SU-DHL-6 (cell line): ENCODE measurements around the gene PCDHA8.

Source experiments
- H2AFZ ChIP-seq: fragments of 200-600 bp; sonication (generic); 2 replicates; pipeline ENCODE4 v1.6.1; 2014; ENCODE audit warnings: low read depth, mild to moderate bottlenecking, moderate library complexity, mixed read lengths, antibody characterized with exemption, low read length; ENCODE audit not compliant: severe bottlenecking
- H3F3A ChIP-seq: fragments of 200-600 bp; shearing (Covaris generic); 2 replicates; pipeline ENCODE4 v1.6.0; 2016; ENCODE audit warnings: antibody characterized with exemption, mild to moderate bottlenecking; ENCODE audit not compliant: insufficient read depth
- H3K27ac ChIP-seq: fragments of 200-600 bp; sonication (generic); 2 replicates; pipeline ENCODE4 v1.5.1; 2016; ENCODE audit warnings: low read depth, mild to moderate bottlenecking, low read length, moderate library complexity, mixed read lengths
- H3K27me3 ChIP-seq: fragments of 200-600 bp; sonication (generic), shearing (Covaris generic); 2 replicates; pipeline ENCODE4 v1.6.0; 2014; ENCODE audit warnings: mild to moderate bottlenecking, low read length
- H3K36me3 ChIP-seq: fragments of 200-600 bp; sonication (generic); 2 replicates; pipeline ENCODE4 v1.6.1; 2014; ENCODE audit warnings: mild to moderate bottlenecking, low read length, mixed read lengths
- H3K4me2 ChIP-seq: fragments of 300-600, 200-600 bp; shearing (Covaris generic), sonication (generic); 2 replicates; pipeline ENCODE4 v1.6.0; 2014; ENCODE audit warnings: low read length, low read depth, mild to moderate bottlenecking; ENCODE audit not compliant: poor library complexity, severe bottlenecking
- H3K4me3 ChIP-seq: fragments of 200-600 bp; sonication (generic); 2 replicates; pipeline ENCODE4 v1.5.1; 2014; ENCODE audit warnings: antibody characterized with exemption, low read length, mild to moderate bottlenecking, mixed read lengths; ENCODE audit not compliant: insufficient read depth, poor library complexity, severe bottlenecking
- H3K79me2 ChIP-seq: fragments of 200-600 bp; sonication (generic); 2 replicates; pipeline ENCODE4 v1.6.1; 2014; ENCODE audit warnings: mild to moderate bottlenecking, low read length, moderate library complexity; ENCODE audit not compliant: insufficient read depth
- H3K9ac ChIP-seq: fragments of 200-600 bp; sonication (generic); 2 replicates; pipeline ENCODE4 v1.7.0; 2014; ENCODE audit warnings: mild to moderate bottlenecking, low read length
- H3K9me2 ChIP-seq: fragments of 200-600 bp; sonication (generic); replicated peaks from 2 replicates; pipeline ENCODE4 v1.6.1; 2014; ENCODE audit warnings: low read length; ENCODE audit not compliant: insufficient read depth
- H3K9me3 ChIP-seq: fragments of 200-600 bp; sonication (generic); 2 replicates; pipeline ENCODE4 v1.6.1; 2014; ENCODE audit warnings: low read length, mixed read lengths; ENCODE audit not compliant: insufficient read depth
- H4K20me1 ChIP-seq: fragments of 200-600 bp; sonication (generic); 2 replicates; pipeline ENCODE4 v1.6.1; 2014; ENCODE audit warnings: low read depth, mild to moderate bottlenecking, antibody characterized with exemption, low read length, moderate library complexity, mixed read lengths
- EZH2phosphoT487 ChIP-seq: fragments of 200-600 bp; sonication (generic), shearing (Covaris generic); conservative IDR thresholded peaks from 2 replicates; pipeline ENCODE4 v1.6.1; 2018; ENCODE audit warnings: mild to moderate bottlenecking, antibody characterized with exemption, low read length, moderate library complexity, mixed read lengths
- TF ChIP-seq, protein P1 (sequence below): fragments of 200-600 bp; sonication (generic); IDR thresholded peaks from one replicate; pipeline ENCODE4 v1.5.1; 2017; ENCODE audit warnings: antibody characterized with exemption, mild to moderate bottlenecking, low read length, moderate library complexity; ENCODE audit not compliant: insufficient read depth, poor library complexity, severe bottlenecking

The PCDHA8 gene

DNA sequence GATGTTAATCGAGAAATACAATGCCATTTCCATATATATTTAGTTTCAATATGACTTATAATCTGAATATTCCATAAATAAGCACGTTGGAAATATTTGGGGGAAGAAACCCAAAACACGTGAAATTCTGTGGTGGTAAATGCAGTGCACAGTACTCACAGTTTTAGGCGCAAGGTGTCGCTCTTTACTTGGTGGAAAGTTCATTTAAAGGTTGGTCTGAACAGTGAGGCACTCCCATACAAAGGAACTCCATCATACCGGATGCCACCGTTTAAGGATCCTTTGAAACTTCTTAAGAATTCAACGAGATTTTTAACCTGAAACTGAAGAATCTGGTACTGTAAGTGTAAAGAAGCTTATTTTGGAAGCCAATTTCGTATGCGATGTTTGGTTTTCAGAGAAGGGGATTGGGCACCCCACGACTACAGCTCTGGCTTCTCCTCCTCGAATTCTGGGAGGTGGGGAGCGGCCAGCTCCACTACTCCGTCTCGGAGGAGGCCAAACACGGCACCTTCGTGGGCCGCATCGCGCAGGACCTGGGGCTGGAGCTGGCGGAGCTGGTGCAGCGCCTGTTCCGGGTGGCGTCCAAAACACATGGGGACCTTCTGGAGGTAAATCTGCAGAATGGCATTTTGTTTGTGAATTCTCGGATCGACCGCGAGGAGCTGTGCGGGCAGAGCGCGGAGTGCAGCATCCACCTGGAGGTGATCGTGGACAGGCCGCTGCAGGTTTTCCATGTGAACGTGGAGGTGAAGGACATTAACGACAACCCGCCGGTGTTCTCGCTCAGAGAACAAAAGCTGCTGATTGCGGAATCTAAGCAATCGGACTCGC, 28.0 kb downstream of the PCDHA8 start, which contains the start of gene PCDHA11:
PCDHA11 (plus strand) TSS at position 237 of the 834 bp plus-strand sequence; CDS start at position 384, 147 bp downstream.
- no peak within 1 kb of the TSS for H3K4me3 ChIP-seq
- no peaks in the 10 kb centered on the region for H3K79me2 ChIP-seq
- no peaks in the 10 kb centered on the region for H4K20me1 ChIP-seq
- no peak within 1 kb of the TSS for H3K9ac ChIP-seq
- H3K27ac ChIP-seq = no peak within 1 kb of the TSS
- no peaks in the 10 kb centered on the region for H3K9me2 ChIP-seq
- no peak for TF ChIP-seq EZH2phosphoT487
- TF ChIP-seq, protein P1, sequence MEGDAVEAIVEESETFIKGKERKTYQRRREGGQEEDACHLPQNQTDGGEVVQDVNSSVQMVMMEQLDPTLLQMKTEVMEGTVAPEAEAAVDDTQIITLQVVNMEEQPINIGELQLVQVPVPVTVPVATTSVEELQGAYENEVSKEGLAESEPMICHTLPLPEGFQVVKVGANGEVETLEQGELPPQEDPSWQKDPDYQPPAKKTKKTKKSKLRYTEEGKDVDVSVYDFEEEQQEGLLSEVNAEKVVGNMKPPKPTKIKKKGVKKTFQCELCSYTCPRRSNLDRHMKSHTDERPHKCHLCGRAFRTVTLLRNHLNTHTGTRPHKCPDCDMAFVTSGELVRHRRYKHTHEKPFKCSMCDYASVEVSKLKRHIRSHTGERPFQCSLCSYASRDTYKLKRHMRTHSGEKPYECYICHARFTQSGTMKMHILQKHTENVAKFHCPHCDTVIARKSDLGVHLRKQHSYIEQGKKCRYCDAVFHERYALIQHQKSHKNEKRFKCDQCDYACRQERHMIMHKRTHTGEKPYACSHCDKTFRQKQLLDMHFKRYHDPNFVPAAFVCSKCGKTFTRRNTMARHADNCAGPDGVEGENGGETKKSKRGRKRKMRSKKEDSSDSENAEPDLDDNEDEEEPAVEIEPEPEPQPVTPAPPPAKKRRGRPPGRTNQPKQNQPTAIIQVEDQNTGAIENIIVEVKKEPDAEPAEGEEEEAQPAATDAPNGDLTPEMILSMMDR = no peak
- no peak within 1 kb of the TSS for H3K4me2 ChIP-seq
- H2AFZ ChIP-seq = no peak within 1 kb of the TSS
- no peaks in the 10 kb centered on the region for H3K9me3 ChIP-seq
- no peaks in the 10 kb centered on the region for H3K27me3 ChIP-seq
- no peaks in the 10 kb centered on the region for H3K36me3 ChIP-seq
- H3F3A ChIP-seq = no peaks in the 10 kb centered on the region

DNA sequence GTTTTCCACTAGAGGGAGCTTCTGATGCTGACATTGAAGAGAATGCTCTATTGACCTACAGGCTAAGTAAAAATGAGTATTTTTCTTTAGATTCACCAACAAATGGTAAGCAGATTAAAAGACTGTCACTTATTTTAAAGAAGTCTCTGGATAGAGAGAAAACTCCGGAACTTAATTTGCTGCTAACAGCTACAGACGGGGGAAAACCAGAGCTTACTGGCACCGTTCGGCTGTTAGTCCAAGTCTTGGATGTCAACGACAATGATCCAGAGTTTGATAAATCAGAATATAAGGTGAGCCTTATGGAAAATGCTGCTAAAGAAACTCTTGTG, 28.5 kb downstream of the PCDHA8 start:
- Histone ChIP-seq H3K27ac (no peak overlapping the region), H3K9ac (no peak overlapping the region), H3K79me2 (no peaks in the 10 kb centered on the region), H3K27me3 (no peaks in the 10 kb centered on the region), H2AFZ (no peak overlapping the region), H3K36me3 (no peaks in the 10 kb centered on the region), H3K4me3 (no peak overlapping the region), H4K20me1 (no peaks in the 10 kb centered on the region), H3K9me3 (no peaks in the 10 kb centered on the region), H3K4me2 (no peak overlapping the region), H3K9me2 (no peaks in the 10 kb centered on the region), H3F3A (no peaks in the 10 kb centered on the region)
- TF ChIP-seq EZH2phosphoT487 = no peak
- TF ChIP-seq, protein P1 = no peak

DNA sequence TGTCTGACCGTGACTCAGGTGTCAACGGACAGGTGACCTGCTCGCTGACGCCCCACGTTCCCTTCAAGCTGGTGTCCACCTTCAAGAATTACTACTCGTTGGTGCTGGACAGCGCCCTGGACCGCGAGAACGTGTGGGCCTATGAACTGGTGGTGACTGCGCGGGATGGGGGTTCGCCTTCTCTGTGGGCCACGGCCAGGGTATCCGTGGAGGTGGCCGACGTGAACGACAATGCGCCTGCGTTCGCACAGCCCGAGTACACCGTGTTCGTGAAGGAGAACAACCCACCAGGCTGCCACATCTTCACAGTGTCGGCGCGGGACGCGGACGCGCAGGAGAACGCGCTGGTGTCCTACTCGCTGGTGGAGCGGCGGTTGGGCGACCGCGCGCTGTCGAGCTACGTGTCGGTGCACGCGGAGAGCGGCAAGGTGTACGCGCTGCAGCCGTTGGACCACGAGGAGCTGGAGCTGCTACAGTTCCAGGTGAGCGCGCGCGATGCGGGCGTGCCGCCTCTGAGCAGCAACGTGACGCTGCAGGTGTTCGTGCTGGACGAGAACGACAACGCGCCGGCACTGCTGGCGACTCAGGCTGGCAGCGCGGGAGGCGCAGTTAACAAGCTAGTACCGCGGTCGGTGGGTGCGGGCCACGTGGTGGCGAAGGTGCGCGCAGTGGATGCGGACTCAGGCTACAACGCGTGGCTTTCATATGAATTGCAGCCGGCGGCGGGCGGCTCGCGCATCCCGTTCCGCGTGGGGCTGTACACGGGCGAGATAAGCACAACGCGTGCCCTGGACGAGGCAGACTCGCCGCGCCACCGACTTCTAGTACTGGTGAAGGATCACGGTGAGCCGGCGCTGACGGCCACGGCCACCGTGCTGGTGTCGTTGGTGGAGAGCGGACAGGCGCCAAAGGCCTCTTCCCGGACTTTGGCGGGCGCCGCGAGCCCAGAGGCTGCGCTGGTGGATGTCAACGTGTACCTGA, 29.5 kb downstream of the PCDHA8 start:
- TF ChIP-seq, protein P1 = no peak
- TF ChIP-seq EZH2phosphoT487 = no peak
- Histone ChIP-seq H3K27me3 (no peaks in the 10 kb centered on the region), H3F3A (no peaks in the 10 kb centered on the region)

More for the DNA sequence above, 29.5 kb downstream of the PCDHA8 start:
- no peak overlapping the region for H3K4me2 ChIP-seq
- H3K36me3 ChIP-seq = no peaks in the 10 kb centered on the region
- H2AFZ ChIP-seq = no peak overlapping the region
- no peaks in the 10 kb centered on the region for H4K20me1 ChIP-seq
- no peak overlapping the region for H3K27ac ChIP-seq
- no peaks in the 10 kb centered on the region for H3K9me3 ChIP-seq
- H3K4me3 ChIP-seq = no peak overlapping the region
- no peaks in the 10 kb centered on the region for H3K9me2 ChIP-seq
- H3K9ac ChIP-seq = no peak overlapping the region
- no peaks in the 10 kb centered on the region for H3K79me2 ChIP-seq
